Measurements from ENCODE around the gene LMOD1.
"Not testable (repeated sequence)": the region's sequence is repeated elsewhere in the genome, so short reads cannot be mapped to it uniquely, and the experiment has no call there.

Gene LMOD1

DNA sequence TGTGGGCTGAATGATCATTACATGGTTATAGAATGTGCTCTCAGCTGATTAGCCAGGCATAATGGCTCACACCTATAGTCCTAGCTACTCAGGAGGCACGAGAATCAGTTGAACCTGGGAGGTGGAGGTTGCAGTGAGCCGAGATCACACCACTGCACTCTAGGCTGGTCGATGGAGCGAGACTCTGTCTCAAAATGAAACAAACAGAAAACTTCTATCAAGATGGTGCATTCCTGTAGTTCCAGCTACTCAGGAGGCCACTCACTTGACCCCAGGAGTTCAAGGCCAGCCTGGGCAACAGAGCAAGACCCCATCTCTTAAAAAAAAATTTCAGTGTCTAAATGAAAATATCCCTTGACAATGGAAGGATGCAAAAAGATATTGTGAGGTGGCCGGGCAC, 19.8 kb upstream of the LMOD1 start:
- no peak for ATAC-seq
- TF ChIP-seq CSDC2 (CRISPR knock-in tag; IDR thresholded peaks at IDR 0.05): no peak
- TF ChIP-seq ZC3H10 (CRISPR knock-in tag; IDR thresholded peaks at IDR 0.05): no peak
- TF ChIP-seq ZNF70 (CRISPR knock-in tag; IDR thresholded peaks at IDR 0.05): no peak
- TF ChIP-seq, protein P1, sequence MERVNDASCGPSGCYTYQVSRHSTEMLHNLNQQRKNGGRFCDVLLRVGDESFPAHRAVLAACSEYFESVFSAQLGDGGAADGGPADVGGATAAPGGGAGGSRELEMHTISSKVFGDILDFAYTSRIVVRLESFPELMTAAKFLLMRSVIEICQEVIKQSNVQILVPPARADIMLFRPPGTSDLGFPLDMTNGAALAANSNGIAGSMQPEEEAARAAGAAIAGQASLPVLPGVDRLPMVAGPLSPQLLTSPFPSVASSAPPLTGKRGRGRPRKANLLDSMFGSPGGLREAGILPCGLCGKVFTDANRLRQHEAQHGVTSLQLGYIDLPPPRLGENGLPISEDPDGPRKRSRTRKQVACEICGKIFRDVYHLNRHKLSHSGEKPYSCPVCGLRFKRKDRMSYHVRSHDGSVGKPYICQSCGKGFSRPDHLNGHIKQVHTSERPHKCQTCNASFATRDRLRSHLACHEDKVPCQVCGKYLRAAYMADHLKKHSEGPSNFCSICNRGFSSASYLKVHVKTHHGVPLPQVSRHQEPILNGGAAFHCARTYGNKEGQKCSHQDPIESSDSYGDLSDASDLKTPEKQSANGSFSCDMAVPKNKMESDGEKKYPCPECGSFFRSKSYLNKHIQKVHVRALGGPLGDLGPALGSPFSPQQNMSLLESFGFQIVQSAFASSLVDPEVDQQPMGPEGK (CRISPR knock-in tag; IDR thresholded peaks at IDR 0.05; ENCODE audit: borderline replicate concordance): no peak
- TF ChIP-seq BACH2 (CRISPR knock-in tag; IDR thresholded peaks at IDR 0.05; ENCODE audit: borderline replicate concordance): no peak
- no peak for TF ChIP-seq TCF4 (CRISPR knock-in tag; IDR thresholded peaks at IDR 0.05; ENCODE audit: borderline replicate concordance)
- TF ChIP-seq OSR1 (CRISPR knock-in tag; IDR thresholded peaks at IDR 0.05): no peak
- no peak for TF ChIP-seq ZFP3 (CRISPR knock-in tag; IDR thresholded peaks at IDR 0.05)
- TF ChIP-seq, protein P2, sequence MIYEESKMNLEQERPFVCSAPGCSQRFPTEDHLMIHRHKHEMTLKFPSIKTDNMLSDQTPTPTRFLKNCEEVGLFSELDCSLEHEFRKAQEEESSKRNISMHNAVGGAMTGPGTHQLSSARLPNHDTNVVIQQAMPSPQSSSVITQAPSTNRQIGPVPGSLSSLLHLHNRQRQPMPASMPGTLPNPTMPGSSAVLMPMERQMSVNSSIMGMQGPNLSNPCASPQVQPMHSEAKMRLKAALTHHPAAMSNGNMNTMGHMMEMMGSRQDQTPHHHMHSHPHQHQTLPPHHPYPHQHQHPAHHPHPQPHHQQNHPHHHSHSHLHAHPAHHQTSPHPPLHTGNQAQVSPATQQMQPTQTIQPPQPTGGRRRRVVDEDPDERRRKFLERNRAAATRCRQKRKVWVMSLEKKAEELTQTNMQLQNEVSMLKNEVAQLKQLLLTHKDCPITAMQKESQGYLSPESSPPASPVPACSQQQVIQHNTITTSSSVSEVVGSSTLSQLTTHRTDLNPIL (CRISPR knock-in tag; IDR thresholded peaks at IDR 0.05; ENCODE audit: low read depth): no peak
- TF ChIP-seq ARNTL (CRISPR knock-in tag; IDR thresholded peaks at IDR 0.05; ENCODE audit: borderline replicate concordance, low read depth): no peak
- TF ChIP-seq RARB (CRISPR knock-in tag; IDR thresholded peaks at IDR 0.05): no peak
- TF ChIP-seq SNAI2 (CRISPR knock-in tag; IDR thresholded peaks at IDR 0.05): no peak
- TF ChIP-seq ESRRG (CRISPR knock-in tag; IDR thresholded peaks at IDR 0.05): no peak
- TF ChIP-seq, protein P3, sequence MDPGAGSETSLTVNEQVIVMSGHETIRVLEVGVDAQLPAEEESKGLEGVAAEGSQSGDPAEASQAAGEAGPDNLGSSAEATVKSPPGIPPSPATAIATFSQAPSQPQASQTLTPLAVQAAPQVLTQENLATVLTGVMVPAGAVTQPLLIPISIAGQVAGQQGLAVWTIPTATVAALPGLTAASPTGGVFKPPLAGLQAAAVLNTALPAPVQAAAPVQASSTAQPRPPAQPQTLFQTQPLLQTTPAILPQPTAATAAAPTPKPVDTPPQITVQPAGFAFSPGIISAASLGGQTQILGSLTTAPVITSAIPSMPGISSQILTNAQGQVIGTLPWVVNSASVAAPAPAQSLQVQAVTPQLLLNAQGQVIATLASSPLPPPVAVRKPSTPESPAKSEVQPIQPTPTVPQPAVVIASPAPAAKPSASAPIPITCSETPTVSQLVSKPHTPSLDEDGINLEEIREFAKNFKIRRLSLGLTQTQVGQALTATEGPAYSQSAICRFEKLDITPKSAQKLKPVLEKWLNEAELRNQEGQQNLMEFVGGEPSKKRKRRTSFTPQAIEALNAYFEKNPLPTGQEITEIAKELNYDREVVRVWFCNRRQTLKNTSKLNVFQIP (CRISPR knock-in tag; IDR thresholded peaks at IDR 0.05; ENCODE audit: borderline replicate concordance, low read depth): no peak
- TF ChIP-seq GLIS3 (CRISPR knock-in tag; IDR thresholded peaks at IDR 0.05): no peak

DNA sequence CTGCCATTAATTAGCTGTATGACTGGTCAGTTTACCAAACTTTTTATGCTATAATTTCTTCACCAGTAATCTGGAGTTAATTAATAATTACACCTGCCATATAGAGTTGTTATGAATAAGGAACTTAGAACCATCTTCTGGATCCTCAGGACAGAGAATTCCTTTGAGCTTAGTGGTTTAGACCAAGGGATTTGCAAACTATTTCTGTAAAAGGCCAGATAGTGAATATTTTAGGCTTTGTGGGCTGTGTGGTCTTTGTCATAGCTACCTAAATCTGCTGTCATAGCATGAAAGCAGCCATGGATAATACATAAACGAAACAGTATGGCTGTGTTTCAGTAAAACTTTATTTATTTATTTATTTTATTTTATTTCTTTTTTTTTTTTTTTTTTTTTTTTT, 17.9 kb upstream of the LMOD1 start:
- TF ChIP-seq ZNF70 (CRISPR knock-in tag; IDR thresholded peaks at IDR 0.05) (no peak), TCF4 (CRISPR knock-in tag; IDR thresholded peaks at IDR 0.05; ENCODE audit: borderline replicate concordance) (no peak), TOX (CRISPR knock-in tag; IDR thresholded peaks at IDR 0.05; ENCODE audit: borderline replicate concordance) (no peak), ARNTL (CRISPR knock-in tag; IDR thresholded peaks at IDR 0.05; ENCODE audit: borderline replicate concordance, low read depth) (no peak), ESRRG (CRISPR knock-in tag; IDR thresholded peaks at IDR 0.05) (no peak), CSDC2 (CRISPR knock-in tag; IDR thresholded peaks at IDR 0.05) (no peak), GLIS3 (CRISPR knock-in tag; IDR thresholded peaks at IDR 0.05) (no peak), ZNF565 (CRISPR knock-in tag; conservative IDR thresholded peaks at IDR 0.05; ENCODE audit: low read depth) (no peak)
- TF ChIP-seq, protein P2 (CRISPR knock-in tag; IDR thresholded peaks at IDR 0.05; ENCODE audit: low read depth): no peak
- TF ChIP-seq, protein P3 (CRISPR knock-in tag; IDR thresholded peaks at IDR 0.05; ENCODE audit: borderline replicate concordance, low read depth): no peak
- TF ChIP-seq, protein P1 (CRISPR knock-in tag; IDR thresholded peaks at IDR 0.05; ENCODE audit: borderline replicate concordance): no peak
- ATAC-seq: no peak

DNA sequence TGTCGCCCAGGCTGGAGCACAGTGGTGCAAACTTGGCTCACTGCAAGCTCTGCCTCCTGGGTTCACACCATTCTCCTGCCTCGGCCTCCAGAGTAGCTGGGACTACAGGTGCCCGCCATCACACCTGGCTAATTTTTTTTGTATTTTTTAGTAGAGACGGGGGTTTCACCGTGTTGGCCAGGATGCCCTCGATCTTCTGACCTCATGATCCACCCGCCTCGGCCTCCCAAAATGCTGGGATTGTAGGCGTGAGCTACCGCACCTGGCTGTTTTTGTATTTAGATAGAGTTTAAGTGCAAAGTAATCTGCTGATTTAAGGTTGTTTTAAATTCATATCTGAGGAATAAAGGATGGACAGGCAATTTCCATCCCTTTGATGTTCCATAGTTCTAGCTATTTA, 16.0 kb upstream of the LMOD1 start:
- ATAC-seq: not testable (repeated sequence)

DNA sequence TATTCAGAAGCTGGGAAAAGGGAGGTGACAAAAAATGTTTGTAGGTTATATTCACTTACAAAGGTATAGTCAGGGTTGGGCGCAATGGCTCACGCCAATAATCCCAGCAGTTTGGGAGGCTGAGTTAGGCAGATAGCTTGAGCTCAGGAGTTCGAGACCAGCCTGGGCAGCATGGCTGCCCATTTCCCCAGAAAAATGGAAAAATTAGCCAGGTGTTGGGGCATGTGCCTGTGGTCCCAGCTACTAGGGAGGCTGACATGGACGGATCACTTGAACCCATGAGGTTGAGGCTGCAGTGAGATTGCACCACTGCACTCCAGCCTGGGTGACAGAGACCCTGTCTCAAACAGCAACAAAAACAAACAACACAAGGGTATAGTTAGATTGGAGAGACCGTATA, 12.0 kb upstream of the LMOD1 start:
- no peak for ATAC-seq
- TF ChIP-seq, protein P3 (CRISPR knock-in tag; IDR thresholded peaks at IDR 0.05; ENCODE audit: borderline replicate concordance, low read depth): no peak
